Choroid plexus epithelial cell (primary cell): ENCODE measurements around the gene VCPKMT.

Experiments
- DNase-seq: peaks from one replicate; pipeline ENCODE4 v3.0.0-alpha.2; 2010; ENCODE audit warnings: low read depth
- H3K4me3 ChIP-seq: 2 replicates; pipeline ENCODE4 v1.5.1; 2011; ENCODE audit warnings: low read depth, mild to moderate bottlenecking, control low read depth, low read length, moderate library complexity
- CTCF ChIP-seq: conservative IDR thresholded peaks from 2 replicates; pipeline ENCODE4 v1.5.1; 2011; ENCODE audit warnings: low read depth, mild to moderate bottlenecking, control low read depth, inconsistent platforms, low read length, moderate library complexity

Gene VCPKMT

GRCh38 chr14:50067723-50068495 is 48.5 kb downstream of the VCPKMT start:
- peak; percentile 83 for DNase-seq
- no peak overlapping the region for H3K4me3 ChIP-seq
- TF ChIP-seq CTCF: no peak

- TF ChIP-seq CTCF: no peak
- DNase-seq: no peak
- H3K4me3 ChIP-seq: no peak overlapping the region
Observed at GRCh38 chr14:50065583-50065982, 50.8 kb downstream of the VCPKMT start.

- H3K4me3 ChIP-seq: no peak overlapping the region
- peak; percentile 66 for DNase-seq
- no peak for TF ChIP-seq CTCF
Observed at GRCh38 chr14:50064993-50065392, 51.4 kb downstream of the VCPKMT start.

- no peak for TF ChIP-seq CTCF
- H3K4me3 ChIP-seq: no peak overlapping the region
- no peak for DNase-seq
Observed at GRCh38 chr14:50063876-50064420, 52.4 kb downstream of the VCPKMT start.

GRCh38 chr14:50062438-50063085 is 53.8 kb downstream of the VCPKMT start:
- peak; percentile 79 for DNase-seq
- no peak overlapping the region for H3K4me3 ChIP-seq
- no peak for TF ChIP-seq CTCF

GRCh38 chr14:50061664-50062437 is 54.5 kb downstream of the VCPKMT start:
- H3K4me3 ChIP-seq: no peak overlapping the region
- peak; percentile 43 for DNase-seq
- TF ChIP-seq CTCF: no peak
